Epithelial cell of prostate (primary cell): ENCODE results near the gene SLC25A19.
"Not testable (repeated sequence)": the region's sequence is repeated elsewhere in the genome, so short reads cannot be mapped to it uniquely, and the experiment has no call there.

Experiments
- DNase-seq: peaks from one replicate; pipeline ENCODE4 v3.0.0-alpha.2; 2011; ENCODE audit warnings: low read depth, low spot score
- H3K27ac ChIP-seq: fragments of 450-650 bp; 2 replicates; pipeline ENCODE4 v1.5.1; 2017; ENCODE audit warnings: mild to moderate bottlenecking

SLC25A19 gene

GRCh38 chr17:75270218-75270965 is 18.8 kb downstream of the SLC25A19 start:
- no peak for DNase-seq
- peak overlapping the region; percentile 79 for H3K27ac ChIP-seq

- peak overlapping the region; percentile 79 for H3K27ac ChIP-seq
- no peak for DNase-seq
Measured at GRCh38 chr17:75269844-75270217, 19.4 kb downstream of the SLC25A19 start.

GRCh38 chr17:75267411-75268232 is 21.6 kb downstream of the SLC25A19 start:
- H3K27ac ChIP-seq = no peak overlapping the region

GRCh38 chr17:75267153-75267410 is 22.2 kb downstream of the SLC25A19 start:
- H3K27ac ChIP-seq = no peak overlapping the region
- no peak for DNase-seq

More at GRCh38 chr17:75267411-75268232, 21.6 kb downstream of the SLC25A19 start:
- no peak for DNase-seq

GRCh38 chr17:75266316-75267152 is 22.7 kb downstream of the SLC25A19 start:
- no peak for DNase-seq
- no peak overlapping the region for H3K27ac ChIP-seq

- DNase-seq = no peak
- H3K27ac ChIP-seq = no peak overlapping the region
Measured at GRCh38 chr17:75265614-75266315, 23.5 kb downstream of the SLC25A19 start.

GRCh38 chr17:75263055-75263454 is 26.2 kb downstream of the SLC25A19 start:
- DNase-seq = no peak
- no peak overlapping the region for H3K27ac ChIP-seq

GRCh38 chr17:75262112-75262606 is 27.1 kb downstream of the SLC25A19 start:
- no peak for DNase-seq
- peak overlapping the region; percentile 89 for H3K27ac ChIP-seq

GRCh38 chr17:75261336-75262111 is 27.7 kb downstream of the SLC25A19 start, which contains the start of the genes GGA3 and MRPS7:
Gene GGA3, minus strand, starts transcription at chr17:75261606. Its CDS starts 19 bp downstream, at chr17:75261587.
Gene MRPS7, plus strand, starts transcription at chr17:75261879. Its CDS starts 22 bp downstream, at chr17:75261901.
- DNase-seq = peak; percentile 46
- H3K27ac ChIP-seq = peak within 1 kb of the TSS; percentile 89

- DNase-seq = no peak
- peak overlapping the region; percentile 89 for H3K27ac ChIP-seq
Measured at GRCh38 chr17:75260641-75261335, 28.4 kb downstream of the SLC25A19 start.

GRCh38 chr17:75257228-75257627 is 32.0 kb downstream of the SLC25A19 start:
- not testable (repeated sequence) for H3K27ac ChIP-seq, DNase-seq

GRCh38 chr17:75255954-75256698 is 33.1 kb downstream of the SLC25A19 start:
- not testable (repeated sequence) for H3K27ac ChIP-seq, DNase-seq

- DNase-seq = no peak
- H3K27ac ChIP-seq = no peak overlapping the region
Measured at GRCh38 chr17:75252039-75252816, 37.0 kb downstream of the SLC25A19 start.

GRCh38 chr17:75250009-75250471 is 39.2 kb downstream of the SLC25A19 start:
- H3K27ac ChIP-seq = no peak overlapping the region
- no peak for DNase-seq

- no peak overlapping the region for H3K27ac ChIP-seq
- no peak for DNase-seq
Measured at GRCh38 chr17:75249564-75249963, 39.7 kb downstream of the SLC25A19 start.

GRCh38 chr17:75246404-75246803 is 42.8 kb downstream of the SLC25A19 start:
- no peak for DNase-seq
- no peak overlapping the region for H3K27ac ChIP-seq

- H3K27ac ChIP-seq = no peak overlapping the region
Measured at GRCh38 chr17:75245011-75245410, 44.2 kb downstream of the SLC25A19 start.

More at GRCh38 chr17:75245011-75245410, 44.2 kb downstream of the SLC25A19 start:
- DNase-seq = no peak
